K562 (cell line): ENCODE results near the gene ANAPC2.

ENCODE experiments used
- CTCF ChIP-seq, 3 experiments: IDR thresholded peaks in 2 of 3; conservative IDR thresholded peaks in 1 of 3; 2 replicates each; pipeline ENCODE4 v1.5.1; 2011 to 2012; ENCODE audit warnings: low read length in 3 of 3, mild to moderate bottlenecking in 3 of 3, control low read depth in 2 of 3, improper control_type of control experiment in 1 of 3, inconsistent platforms in 1 of 3, low read depth in 1 of 3, mixed read lengths in 1 of 3, moderate library complexity in 1 of 3; ENCODE audit not compliant: insufficient read depth in 2 of 3
- ZFP30 ChIP-seq: fragments of 250-450 bp; sonication (Bioruptor Pico); IDR thresholded peaks from 2 replicates; pipeline ENCODE4 v1.8.0; 2022; ENCODE audit warnings: moderate library complexity, mild to moderate bottlenecking, inconsistent platforms, borderline replicate concordance

DNA sequence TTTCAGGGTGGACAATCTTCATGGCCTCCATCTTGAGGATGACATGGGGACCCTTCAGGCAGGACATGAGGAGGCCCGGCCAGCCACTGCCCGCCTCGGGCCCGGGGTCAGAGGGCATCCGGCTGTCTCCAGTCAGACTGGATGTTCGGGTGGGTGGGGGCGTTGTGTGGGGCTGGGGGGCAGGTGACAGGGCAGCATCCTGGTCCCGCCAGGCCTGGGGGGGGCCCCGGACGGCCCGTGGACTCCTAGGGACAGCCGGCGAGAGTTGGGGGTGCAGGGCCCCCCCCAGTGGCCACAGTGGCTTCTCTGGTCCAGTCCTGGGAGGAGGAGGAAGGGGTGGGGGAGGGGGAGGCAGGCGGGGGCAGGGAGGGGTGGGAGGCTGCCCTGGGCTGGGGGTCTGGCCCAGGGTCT lies 32.7 kb upstream of the ANAPC2 start:
- TF ChIP-seq CTCF (IDR thresholded peaks at IDR 0.05 in 2 of 3, conservative IDR thresholded peaks at IDR 0.05 in 1 of 3; ENCODE audit: insufficient read depth in 2 of 3, low read depth in 1 of 3, low read length in 3 of 3), result no peak
- TF ChIP-seq ZFP30 (CRISPR knock-in tag), result no peak
